DMS53 treated with DMSO at 0.1 percent for 48 hours (cell line): Measurements from ENCODE around the gene TSPAN10.
"Not testable (repeated sequence)": the region's sequence is repeated elsewhere in the genome, so short reads cannot be mapped to it uniquely, and the experiment has no call there.

ENCODE experiments used
- DNase-seq: peaks from one replicate; lab custom pipeline; 2025; ENCODE audit not compliant: unreplicated experiment; lab: John Stamatoyannopoulos, UW

The TSPAN10 gene

GRCh38 chr17:81660441-81660840 lies 23.4 kb downstream of the TSPAN10 start:
- no peak for DNase-seq

- no peak for DNase-seq
These were observed 25.0 kb downstream of the TSPAN10 start for GRCh38 chr17:81662002-81662401.

GRCh38 chr17:81664051-81664470 lies 27.1 kb downstream of the TSPAN10 start:
- DNase-seq: no peak

GRCh38 chr17:81665205-81666091 lies 28.5 kb downstream of the TSPAN10 start:
- DNase-seq: no peak

GRCh38 chr17:81666092-81666341 lies 29.0 kb downstream of the TSPAN10 start:
- DNase-seq: no peak

- DNase-seq: peak; percentile 86
These were observed 29.6 kb downstream of the TSPAN10 start, which contains the start of the genes CCDC137 and OXLD1 for GRCh38 chr17:81666342-81667191. Gene CCDC137 (plus strand): TSS chr17:81666737. CDS start chr17:81666767, 30 bp downstream. Gene OXLD1 (minus strand): TSS chr17:81666605. CDS start chr17:81666577, 28 bp downstream.

- no peak for DNase-seq
These were observed 30.8 kb downstream of the TSPAN10 start for GRCh38 chr17:81667754-81668153.

- no peak for DNase-seq
These were observed 35.5 kb downstream of the TSPAN10 start for GRCh38 chr17:81672504-81672903.

GRCh38 chr17:81672954-81673353 lies 36.0 kb downstream of the TSPAN10 start:
- DNase-seq: no peak

GRCh38 chr17:81673561-81674258 lies 36.7 kb downstream of the TSPAN10 start:
- no peak for DNase-seq

GRCh38 chr17:81675515-81676221 lies 38.7 kb downstream of the TSPAN10 start:
- DNase-seq: not testable (repeated sequence)

GRCh38 chr17:81676906-81677305 lies 39.9 kb downstream of the TSPAN10 start:
- DNase-seq: no peak

- no peak for DNase-seq
These were observed 43.2 kb downstream of the TSPAN10 start for GRCh38 chr17:81680150-81680549.

- no peak for DNase-seq
These were observed 44.7 kb downstream of the TSPAN10 start for GRCh38 chr17:81681672-81682071.

GRCh38 chr17:81682565-81683207 lies 45.7 kb downstream of the TSPAN10 start:
- DNase-seq: no peak

- DNase-seq: no peak
These were observed 46.2 kb downstream of the TSPAN10 start for GRCh38 chr17:81683208-81683583.

- peak; percentile 96 for DNase-seq
These were observed 46.8 kb downstream of the TSPAN10 start, which contains the start of the genes ARL16 and HGS for GRCh38 chr17:81683584-81684441. Gene ARL16 (minus strand): TSS chr17:81683797. CDS start chr17:81683753, 44 bp downstream. Gene HGS (plus strand): TSS chr17:81684011. CDS start chr17:81684067, 56 bp downstream.

- DNase-seq: no peak
These were observed 47.5 kb downstream of the TSPAN10 start for GRCh38 chr17:81684442-81684911.

GRCh38 chr17:81685108-81685507 lies 48.1 kb downstream of the TSPAN10 start:
- DNase-seq: no peak
